ENCODE data around the gene PRR30.

PRR30 gene

DNA sequence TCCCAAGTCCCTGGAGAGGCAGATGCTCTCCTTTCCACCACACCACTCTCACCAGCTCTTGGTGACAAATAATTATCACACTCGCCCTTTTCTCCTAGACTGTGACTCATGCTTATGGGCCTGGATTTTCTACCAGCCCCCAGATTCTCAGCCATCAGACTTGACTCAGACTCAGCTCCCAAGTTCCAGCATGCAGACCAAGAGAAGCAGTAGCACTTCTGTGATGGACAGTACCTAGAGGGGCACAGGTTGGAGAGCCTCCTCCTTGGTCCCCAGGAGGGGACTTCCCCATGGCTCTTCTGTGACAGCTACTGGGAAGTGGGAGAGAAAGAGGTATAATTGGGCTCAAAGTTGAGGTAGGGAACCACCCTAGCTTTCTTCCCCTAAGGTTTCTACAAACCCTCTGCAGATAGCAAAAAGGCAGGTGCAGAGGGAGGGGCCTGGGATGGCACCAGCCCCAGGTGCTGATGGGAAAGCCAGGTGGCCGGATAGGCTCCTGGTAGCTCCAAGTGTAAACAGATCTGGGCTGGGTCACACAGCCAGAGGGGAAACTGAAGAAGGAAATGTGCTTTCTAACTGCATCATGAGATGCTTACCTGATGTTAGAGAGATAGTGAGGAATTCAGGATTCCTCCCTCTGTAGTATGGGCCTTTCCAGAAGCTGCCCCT is 13.7 kb upstream of the PRR30 start:
- no peak for DNase-seq

DNA sequence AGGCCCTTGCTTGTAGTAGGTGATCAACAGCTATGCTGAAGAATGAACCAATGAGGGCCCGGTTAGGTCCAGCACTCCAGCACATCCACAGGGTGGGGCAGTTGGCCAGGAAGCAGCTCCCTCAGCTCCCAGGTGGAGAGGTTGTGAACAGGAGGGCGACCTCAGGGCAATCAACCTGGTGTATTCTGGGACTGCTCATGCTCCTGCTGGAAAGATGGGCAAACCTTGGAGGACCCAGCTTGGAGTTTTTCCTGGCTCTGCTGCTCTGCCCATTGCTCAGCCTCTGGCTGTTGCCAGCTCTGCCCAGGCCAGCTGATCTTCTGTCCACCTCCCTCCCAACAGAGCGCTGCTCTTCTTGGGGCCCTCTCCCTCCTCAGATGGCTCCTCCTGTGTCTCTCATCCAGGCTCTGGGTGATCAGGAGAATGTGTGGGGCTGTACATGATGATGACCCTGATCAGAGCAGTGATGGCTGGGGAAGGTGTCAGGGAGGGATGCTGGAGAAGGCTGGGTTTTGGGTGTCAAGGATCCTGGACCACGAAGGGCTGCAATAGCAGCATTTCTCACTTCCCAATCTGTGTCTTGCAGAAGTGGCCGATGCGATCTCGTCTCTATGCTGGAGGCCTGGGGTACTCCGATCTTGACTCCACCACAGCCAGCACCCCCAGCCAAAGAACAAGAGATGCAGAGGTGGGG is 13.0 kb upstream of the PRR30 start:
- no peak for DNase-seq

DNA sequence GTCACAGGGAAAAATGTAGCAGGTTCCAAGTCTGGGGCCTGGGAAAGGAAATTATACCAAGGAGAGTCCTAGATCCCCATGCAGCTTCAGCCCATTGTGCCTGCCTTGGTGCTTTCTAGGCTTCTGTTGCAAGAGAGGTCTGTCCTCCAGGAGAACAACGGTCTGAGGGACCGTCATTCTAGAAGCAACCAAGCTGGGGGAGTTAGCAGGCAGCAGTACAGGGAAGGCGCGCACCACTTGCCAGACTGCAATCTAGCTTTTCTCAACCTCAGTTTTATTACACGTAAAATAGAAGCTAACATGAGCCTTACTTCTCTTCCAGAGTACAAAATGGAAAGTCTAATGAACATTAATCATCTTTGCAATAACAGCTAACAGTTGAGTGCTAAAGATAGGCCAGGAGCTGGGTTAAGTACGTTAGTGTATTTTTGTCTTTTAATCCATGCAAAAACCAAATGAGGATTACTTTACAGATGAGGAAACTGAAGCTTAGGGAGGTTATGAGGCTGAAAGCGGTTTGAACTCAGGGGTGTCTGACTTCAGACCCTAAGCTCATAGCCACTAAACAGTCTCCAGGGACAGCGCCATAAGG is 11.5 kb upstream of the PRR30 start:
- DNase-seq, result no peak

DNA sequence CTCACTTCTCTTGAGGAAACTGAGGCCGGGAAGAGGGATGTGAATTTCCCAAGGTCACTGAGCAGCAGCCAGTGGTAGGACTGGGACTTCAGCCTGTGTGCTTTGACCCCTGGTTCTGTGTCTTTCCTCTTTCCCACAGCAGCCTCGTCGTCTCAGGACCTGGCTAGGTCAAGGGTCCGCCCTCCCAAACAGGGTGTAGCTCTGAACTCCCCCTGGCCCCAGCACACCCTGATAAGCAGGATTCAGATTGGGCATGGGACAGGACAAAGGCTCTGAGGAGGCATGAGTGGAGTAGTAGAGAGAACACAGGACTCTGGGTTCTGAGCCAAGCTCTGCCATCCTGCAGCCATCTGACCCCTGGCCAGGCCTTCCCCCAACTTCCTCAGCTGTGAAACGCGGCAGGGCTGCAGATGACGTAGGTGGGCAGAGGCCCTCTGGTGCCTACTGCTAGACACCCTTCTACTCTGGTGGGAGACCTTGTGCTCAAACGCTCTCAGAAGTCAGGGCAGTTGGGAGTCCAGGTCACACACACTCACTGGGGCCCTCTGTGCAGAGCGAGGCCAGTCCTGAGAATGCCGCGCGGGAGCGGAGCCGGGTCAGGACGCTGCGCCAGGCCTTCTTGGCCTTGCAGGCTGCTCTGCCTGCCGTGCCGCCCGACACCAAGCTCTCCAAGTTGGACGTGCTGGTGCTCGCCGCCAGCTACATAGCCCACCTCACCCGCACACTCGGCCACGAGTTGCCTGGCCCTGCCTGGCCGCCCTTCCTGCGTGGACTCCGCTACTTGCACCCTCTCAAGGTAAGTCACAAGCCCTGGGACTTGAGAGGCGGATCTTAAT is 10.6 kb upstream of the PRR30 start:
- no peak for DNase-seq

DNA sequence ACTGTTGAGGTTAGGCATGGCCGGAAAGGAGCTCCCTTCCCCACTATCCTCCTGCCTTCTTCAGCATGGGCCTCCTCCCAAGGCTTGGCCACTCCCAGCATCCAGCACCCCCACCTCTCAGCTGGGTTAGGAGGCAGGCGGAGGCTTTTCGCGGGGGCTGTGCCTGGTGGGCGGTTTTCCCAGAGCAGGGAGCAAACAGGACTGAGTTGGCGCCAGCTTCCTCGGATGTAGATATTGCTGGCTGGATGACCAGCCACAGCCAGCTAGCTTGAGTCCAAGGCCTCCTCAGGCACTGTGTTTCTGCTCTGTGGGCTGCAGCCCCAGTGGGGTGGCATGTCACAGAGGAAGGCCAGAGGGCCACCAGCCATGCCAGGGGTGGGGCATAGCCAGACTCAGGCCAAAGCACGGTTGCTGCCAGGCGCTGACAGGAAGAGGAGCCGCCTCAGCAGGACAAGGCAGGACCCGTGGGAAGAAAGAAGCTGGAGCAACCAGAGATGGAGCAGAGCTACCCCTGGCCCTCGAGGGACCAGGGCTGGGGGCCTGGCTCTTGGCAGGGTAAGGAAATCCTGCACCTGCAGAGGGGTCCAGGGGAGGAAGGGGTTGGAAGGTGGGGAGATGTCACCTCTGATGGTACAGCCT is 9.7 kb upstream of the PRR30 start, which contains the start of gene TCF23:
Gene TCF23 (plus strand): TSS at position 204 of the 639 bp plus-strand sequence. CDS start 130 bp downstream, at position 334.
- no peak for DNase-seq

DNA sequence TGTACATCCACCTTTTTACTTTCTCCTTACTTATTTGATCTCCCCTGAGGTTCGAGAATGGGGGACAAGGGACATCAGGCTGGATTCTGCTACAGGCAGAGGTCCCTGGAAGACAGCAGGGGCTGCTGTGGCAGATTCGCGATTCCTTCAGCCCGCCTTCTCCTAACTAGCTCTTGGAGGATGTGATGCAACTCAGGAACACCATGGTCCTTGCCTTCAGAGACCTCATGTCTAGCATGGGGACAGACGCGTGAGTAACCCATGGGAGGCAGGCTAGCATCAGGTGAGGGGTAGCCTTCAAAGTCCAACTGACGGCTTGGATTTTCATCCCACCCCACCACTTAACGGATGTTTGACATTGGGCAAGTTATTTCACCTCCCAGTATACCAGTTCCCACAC is 8.7 kb upstream of the PRR30 start:
- no peak for DNase-seq

DNA sequence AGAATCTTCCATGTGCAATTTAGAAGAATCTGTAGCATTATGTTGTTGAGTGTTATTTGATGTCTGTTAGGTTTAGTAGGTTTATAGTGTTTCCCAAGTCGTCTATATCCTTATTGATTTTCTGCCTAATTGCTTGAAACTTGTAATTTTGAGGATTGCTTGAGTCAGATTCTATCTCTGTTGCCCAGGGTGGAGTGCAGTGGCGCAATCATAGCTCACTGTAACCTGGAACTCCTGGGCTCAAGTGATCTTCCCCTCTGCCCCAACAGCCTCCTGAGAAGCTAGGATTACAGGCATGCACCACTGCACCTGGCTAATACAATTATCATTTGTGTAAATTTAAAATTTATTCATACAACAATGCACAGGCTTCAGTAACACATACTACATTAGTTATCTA is 6.5 kb upstream of the PRR30 start:
- DNase-seq, result no peak

DNA sequence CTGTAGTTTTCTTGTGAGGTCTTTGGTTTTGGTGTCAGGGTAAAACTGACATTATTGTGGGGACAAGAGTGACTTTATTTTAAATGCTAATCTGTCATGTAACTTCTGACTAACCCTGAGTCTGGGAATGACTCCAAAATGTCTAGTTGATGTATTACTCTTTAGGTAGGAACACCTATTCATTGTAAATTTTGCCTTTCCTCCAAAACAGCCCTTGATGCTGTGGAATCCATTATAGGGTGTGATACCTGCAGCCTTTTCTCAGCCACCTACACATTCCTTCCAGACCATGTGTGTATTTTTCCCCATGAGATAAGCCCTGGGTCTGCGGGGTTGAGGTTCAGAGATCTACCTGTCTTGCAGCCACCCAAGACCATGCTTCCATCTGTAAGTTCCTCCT is 4.1 kb upstream of the PRR30 start:
- no peak for DNase-seq

DNA sequence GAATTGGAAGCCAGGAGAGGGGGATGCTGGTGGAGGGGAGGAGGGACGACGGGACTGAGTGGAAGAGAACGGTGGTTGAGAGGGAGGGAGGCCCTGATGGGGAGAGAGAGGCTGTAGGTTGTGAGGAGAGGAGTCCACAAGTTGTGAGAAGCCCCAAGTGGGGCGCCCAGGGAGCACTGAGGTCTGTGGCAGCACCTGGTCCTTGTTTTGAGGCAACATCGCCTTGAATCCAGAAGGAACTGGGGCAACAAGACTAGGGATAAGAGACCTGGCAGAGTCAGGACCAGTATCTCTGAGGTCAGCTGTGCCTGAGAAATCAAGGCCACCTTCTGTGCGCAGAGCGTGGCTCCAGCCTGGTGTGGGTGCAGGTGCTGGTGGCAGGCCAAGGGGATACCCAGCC is 1.1 kb downstream of the PRR30 start:
- DNase-seq, result no peak

DNA sequence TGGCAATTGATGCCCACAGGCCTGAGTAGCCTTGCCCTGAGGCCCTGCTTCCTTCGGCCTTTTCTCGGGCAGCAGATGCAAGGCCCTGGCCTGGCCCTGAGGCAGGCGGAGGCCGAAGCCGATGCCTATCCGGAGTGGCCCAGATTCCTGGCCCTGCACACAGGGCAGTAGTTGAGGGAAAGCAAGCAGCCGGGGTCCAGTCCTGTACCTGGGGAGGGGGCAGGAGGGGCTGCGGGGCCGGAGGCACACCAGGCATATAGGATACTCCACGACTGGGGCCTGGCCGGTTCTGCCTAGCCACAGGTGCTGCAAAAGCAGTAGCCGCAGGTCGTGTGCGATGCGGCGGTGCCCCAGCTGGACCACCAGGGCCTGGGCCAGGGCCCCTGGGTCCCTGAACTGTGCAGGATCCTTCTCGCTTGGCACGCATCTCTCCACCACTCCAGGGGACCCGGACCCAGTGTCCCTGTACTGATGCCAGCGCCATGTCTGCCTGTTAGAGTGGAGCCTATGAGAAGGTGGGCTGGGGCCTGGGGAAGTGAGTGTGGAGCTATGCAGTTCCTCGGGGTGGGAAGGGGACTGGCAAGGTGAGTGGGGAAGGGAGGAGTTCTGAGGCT is 1.8 kb downstream of the PRR30 start:
- DNase-seq, result no peak

DNA sequence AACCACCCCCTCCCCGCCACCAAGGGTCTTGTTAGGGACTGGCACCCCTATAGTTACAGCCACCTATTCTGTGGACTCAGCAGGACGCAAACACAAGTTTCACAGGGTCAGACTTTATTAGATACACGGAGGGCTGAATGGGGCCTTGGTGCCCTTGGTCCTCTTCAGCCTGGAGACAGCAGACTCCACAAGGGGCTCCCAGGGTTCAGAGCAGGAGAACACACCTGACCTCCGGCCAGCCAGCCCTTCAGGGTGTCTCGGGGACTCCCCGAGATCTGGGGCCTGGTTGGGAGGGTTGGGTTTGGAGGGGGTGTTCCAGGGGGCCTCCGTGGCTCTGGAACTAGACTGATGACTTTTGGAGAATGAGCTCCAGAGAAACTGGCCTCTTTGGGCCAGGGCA is 2.5 kb downstream of the PRR30 start:
- no peak for DNase-seq

DNA sequence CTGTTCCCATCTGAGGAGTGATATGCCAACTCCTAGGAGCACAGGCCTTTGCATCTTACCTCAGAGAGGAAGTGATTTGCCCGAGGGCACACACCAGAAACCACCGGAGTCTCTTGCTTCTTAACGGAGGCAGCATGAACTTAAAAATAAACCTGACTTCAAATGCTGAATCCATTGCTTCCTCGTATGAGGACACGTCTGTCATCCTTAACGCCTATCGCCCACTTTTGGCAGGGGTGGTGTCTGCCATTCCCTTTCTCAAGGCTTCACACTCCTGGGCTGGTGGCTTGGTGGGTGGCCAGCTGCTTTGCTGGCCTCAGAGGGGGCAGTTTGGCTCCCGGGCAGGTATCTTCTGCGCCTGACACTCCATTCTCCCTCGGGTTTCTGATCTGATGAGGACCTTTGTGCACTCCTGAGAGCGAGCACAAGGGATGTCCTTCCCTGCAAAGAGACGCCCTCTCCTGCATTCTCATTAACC is 3.7 kb downstream of the PRR30 start:
- DNase-seq, result no peak

DNA sequence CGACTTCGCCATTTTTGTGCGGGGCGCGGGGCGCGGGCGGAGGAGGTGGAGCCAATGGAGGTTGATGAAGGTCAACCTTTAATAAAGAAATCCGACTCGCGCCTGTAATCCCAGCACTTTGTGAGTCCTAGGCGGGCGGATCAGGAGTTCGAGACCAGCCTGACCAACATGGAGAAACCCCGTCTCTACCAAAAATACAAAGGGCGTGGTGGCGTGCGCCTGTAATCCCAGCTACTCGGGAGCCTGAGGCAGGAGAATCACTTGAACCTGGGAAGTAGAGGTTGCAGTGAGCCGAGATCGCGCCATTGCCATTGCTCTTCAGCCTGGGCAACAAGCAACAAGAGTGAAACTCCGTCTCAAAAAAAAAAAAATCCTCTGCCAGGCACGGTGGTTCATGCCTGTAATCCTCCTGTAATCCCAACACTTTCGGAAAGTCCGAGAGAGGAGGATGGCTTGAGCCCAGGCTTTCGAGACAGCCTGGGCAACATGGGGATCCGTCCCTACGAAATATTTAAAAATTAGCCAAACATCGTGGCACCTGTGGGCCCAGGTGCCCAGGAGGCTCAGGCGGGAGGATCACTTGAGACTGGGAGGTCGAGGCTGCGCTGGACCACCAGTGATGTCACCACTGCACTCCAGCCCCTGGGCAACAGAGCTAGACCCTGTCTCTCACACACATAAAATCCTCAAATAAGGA is 4.3 kb downstream of the PRR30 start:
- DNase-seq, result no peak

DNA sequence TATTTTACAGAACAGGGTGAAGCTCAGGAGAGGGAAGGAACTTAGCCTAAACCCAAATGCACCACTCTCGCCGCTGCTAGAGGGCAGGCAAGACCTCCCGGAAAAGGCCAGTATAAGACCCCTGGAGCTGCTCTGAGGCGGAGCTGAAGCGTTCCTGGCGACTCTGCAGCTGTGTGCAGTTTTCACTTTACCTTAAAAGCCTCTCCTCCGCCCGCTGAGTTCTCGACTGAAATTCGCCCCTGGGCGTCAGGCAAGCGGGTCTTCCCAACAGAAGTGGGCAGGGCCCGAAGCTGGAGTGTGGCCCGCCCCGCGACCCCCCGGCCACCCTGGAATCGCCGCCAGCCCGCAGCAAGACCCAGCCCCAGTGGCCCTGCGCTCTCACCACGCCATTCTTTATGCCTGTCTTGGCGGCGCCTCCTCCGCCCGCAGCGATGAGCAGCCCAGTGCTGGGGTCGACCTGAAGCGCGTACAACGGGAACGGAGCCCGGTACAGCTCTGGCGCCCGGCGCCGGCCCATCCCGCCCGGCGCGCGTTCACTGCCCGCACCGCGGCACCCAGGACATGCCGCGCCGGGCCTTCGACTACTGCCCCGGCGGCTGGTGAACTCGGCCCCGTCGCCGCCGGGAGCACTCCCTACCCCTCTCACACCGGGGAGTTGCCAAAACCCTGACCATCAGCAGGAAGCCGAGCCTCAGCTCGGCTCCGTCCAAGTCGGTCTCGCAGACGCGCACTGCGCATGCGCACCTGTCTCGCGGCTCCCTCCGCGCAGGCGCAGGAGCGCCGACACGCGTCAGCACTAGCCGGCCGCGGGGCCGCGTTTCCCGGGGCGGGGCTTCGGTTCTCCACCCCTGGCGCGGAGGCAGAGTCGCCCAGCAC is 5.1 kb downstream of the PRR30 start, which contains the start of gene PREB:
Gene PREB (minus strand): TSS at position 732 of the 876 bp plus-strand sequence. CDS start 215 bp downstream, at position 517.
- peak; percentile 89 for DNase-seq

DNA sequence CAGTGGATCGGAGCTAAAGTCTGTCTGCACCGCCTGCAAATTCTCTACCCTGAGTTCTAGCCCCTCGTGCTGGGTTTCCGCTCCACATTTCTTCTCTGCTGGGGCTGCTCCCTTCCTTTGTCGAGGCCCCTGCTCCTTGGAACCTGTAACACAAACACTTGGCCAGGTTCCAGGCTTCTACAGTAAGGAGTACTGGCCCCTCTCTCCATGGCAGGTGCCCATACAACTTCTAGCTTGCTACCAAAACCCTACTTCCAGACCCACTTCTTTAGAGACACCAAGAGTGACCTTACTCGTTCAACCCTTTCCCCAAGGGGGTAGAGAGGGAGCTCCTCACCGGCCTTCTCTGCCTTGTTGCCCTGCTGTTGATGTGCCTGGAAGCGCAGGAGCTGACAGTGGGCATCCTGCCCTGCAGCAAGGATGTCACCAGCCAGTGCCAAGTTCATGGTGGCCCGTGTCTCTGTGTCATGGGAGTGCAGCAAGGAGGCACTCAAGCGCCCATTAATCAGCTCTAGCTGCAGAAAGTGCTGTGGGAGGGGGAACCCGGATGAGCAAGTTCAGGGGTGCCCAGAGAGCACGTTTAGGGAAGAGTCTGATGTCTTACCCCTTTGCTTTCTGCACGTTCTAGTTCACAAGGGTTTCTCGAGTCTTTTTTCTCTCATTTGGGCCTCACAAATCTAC is 5.9 kb downstream of the PRR30 start:
- no peak for DNase-seq

DNA sequence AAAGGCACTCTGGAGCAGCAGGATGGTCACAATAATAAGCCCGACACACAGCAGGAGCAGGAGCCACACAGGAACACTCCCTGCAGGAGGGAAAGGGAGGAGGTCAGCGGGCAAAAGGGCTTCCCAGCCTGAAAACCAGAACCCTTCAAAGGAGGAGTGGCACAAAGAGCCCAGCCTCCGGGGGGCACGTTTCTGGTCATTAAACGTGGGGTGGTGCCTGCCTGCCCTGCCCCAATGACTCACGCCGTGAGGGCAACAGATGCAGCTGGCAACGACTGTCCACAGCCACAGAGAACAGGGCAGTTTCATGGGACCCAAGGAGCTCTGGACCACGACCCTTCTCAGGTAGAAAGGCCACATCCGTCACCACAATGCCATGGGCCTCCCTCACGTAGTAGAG is 7.8 kb downstream of the PRR30 start:
- DNase-seq, result no peak

DNA sequence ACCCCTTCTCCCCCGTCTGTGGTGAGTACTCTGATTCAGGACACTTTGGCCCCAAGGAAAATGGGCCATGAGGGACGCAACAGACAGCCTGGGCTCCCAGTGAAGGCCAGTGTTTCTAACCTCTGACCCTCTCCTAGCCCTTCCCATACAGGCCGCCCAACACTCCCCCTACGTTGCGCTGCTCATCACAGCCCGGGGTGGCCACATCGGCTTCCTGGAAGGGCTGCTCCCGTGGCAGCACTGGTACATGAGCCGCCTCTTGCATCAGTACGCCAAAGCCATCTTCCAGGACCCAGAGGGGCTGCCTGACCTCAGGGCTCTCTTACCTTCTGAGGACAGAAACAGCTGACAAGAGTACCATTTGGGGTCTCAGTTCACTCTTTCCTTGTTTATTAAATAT is 8.8 kb downstream of the PRR30 start:
- no peak for DNase-seq

DNA sequence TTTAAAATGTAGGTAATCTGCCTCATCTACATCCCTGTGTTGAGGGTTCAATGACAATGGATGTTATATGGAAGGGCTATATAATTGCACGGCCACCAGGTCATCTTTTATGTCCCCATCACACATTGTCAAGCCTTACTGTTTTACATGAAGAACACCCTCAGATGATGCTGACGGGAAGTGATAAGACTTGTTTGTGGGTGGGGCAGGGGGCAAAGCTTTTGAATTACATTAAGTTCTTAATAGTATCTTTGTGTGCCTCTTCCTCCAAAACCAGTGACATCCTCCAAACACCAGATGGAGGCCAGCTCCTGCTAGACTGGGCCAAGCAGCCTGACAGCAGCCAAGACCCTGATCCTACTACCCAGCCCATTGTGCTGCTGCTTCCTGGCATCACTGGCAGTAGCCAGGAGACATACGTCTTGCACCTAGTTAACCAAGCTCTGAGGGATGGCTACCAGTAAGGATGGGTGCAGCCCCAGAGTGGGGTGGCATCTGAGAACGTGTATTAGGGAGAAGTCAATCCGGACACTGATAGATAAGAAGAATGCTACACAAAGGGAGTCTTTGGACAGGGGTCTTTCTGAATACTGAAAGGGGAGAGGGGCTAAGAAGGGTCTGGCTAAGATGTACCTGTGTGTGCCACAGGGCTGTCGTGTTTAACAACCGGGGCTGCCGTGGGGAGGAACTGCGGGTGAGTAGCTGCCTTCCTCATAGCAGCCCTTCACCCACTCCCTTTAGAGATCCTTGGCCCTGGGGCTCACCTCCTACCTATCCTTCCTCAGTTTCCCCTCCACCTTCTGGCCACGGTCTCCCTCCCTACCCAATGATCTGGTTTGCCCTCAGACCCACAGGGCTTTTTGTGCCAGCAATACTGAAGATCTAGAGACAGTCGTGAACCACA is 10.3 kb downstream of the PRR30 start:
- no peak for DNase-seq
